GM18867 (cell line): Measurements from ENCODE around the gene VEPH1.
A peak's percentile ranks its signal among the peaks of the same experiment; 100 is the strongest.

Experiments used
- ATAC-seq: cut with Tn5 transposase; IDR thresholded peaks from one replicate; pipeline ENCODE4 v1.9.1; 2021; ENCODE audit warnings: mild to moderate bottlenecking, moderate library complexity; ENCODE audit not compliant: unreplicated experiment

VEPH1 gene

DNA sequence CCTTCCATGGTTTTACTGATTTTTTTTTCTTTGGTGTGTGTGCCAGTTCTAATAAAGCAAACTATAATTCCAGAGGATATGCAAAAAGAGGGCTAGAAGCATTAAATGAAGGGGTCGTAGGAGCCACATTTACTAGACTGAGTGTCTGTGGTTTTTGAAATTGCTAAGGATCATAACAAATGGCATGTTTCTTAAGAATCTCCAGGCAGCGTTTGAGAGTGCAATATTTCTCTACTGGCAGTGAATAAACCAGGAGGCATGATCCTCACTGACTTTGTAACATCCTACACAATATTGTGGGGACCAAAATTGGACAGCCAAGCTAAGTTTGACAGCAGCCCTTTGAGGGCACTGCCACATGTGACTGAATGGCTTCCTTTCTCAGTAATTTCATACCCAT lies 227.4 kb downstream of the VEPH1 start:
- ATAC-seq: no peak

DNA sequence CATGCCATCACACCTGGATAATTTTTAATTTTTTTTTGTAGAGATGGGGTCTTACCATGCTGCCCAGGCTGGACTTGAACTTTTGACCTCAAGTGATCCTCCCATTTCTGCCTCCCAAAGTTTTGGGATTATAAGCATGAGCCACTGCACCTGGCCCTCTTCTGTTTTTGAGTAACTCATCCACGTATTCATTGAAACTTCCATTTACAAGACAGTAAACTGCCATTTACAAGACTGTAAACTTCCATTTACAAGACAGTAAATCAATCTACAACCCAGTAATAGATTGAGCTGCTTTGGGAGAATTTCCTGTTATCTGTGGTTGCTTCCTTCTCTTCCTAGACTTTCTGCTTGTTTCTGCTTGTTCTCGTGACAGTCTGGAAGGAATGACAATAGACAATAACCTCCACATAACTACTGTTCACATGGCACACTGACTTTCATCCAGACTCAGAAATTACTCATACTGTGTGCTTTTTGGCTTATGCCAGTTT lies 228.5 kb downstream of the VEPH1 start:
- no peak for ATAC-seq

DNA sequence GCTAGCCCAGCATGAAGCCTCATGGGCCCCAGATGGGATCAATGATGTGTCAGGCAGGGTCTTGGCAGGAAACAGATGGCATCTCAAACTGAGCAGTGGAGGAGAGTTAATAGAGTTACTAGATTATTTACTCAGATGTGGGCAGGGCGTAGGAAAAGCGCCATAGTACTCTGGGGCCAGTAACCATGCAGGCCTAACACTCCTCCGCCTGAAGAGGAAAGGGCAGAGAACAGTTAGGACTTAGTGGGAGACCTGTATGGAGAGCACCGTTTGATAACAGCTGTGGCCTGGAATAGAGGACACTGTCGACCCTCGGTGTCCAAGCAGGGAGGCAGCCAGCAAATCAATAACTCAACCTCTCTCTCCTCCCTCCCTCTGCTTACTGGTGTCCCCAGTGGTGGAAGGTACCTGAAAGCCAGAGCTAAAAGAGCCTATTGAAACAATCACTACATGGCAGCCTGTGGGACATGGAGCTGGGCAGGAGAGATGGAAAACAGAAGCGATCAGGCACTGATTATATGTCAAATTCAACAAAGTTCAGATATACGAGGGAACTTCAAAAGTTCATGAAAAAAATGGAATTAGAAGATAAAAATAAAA lies 231.8 kb downstream of the VEPH1 start:
- ATAC-seq: no peak

DNA sequence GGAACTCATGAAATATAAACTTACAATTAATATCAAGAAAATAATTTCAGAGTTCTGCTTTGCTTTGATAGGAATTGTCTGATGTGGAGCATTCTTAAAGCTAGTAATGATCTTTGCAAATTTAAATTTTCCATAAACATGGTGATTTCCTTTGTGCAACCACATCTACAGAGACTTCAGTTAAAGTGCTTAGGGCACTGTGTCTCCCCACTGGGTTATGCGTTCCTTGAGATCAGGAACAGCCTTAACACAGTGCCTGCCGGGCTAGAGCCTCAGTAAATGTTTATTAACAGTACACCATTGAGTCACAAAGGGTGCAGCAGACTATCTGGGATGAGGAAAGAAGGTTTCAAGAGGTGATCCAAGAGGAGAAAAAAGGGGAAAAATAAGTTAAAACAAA lies 235.2 kb downstream of the VEPH1 start:
- ATAC-seq: no peak

DNA sequence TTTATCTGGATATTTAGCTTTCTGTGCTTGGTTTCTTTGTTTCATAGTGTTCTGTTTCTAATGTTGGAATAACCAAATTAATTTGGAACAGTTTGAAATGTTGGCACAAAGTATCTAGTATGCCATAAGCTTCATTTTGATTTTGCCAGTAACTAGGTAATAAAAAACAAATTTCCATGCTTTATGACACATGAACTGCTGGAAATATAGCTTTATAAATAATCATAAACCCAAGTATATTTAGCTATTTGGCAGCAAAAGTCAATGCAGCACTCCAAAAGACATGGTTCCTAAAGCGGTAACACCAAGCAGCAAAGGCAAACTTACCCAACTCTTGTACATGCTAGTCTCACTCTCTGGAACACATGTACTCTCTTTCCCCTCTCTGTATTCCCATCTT lies 237.3 kb downstream of the VEPH1 start:
- no peak for ATAC-seq

DNA sequence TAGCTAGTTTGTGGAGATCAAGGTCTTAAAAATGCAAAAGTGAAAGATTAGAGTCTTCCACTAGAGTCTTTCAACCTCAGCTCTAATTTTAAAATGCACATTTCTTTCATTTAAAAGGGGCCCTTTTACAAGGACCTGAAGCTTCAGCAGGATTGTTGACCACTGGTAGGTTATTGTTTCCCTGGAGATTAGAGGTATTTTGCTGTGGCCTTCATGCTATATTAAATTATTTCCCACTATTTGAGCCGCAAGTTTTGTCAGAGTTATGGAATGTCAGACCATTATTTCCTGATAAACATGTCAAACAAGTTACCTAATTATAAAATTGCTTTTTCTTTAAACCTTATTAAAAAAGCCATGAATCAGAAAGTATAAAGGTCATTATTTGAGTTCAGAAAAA lies 240.2 kb downstream of the VEPH1 start:
- no peak for ATAC-seq

DNA sequence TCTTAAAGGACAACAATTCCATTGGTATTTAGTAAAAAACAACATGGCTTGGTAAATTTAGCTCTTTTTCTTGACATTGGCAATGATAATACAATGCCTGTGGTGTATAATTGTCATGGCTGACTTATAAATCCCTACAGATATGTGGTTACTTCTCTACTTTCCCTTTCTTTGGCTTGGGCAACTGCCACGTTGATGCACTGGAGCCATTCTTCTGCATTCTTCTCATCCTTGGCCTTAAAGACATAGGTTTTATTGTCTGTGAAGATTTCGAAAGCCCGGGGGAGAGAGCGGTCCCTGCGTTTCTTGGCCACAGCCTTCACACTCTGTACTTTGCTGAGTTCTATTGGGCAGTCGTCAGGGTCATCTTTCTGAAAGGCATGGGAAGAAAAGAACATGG lies 242.2 kb downstream of the VEPH1 start:
- ATAC-seq: no peak

DNA sequence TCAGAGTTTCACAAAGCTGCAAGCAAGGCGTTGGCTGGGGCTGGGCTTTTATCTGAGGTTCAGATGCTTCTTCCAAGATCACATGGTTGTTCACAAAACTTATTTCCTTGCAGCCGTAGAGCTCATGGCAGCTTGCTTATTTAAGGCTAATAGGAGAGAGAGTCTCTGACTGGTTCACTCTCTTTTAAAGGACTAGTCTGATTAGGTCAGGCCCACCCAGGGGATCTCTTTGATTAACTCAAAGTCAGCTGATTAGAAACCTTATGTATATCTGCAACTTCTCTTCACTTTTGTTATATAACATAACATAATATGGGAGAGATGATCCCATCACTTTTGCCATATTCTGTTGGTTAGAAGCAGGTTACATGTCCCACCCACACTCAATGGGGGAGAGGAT lies 243.4 kb downstream of the VEPH1 start:
- ATAC-seq: no peak

DNA sequence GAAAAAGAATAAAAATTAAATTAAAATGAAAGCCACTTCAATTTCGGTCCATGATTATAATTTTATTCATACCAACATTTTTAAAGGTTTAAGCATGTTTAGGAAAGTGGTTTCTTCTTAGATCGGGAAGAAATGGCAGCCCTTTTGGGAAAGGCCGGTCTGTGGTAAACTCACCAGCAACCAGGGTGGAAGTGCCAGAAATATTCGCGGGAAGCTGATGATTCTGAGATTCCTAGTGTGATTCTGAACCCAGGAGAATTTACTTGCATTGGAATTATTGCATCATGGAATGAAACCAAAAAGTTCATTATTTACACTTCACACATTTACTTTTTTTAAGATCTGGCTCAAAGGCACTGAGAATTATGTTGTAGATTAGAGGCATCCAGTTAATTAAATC lies 246.1 kb downstream of the VEPH1 start:
- no peak for ATAC-seq

DNA sequence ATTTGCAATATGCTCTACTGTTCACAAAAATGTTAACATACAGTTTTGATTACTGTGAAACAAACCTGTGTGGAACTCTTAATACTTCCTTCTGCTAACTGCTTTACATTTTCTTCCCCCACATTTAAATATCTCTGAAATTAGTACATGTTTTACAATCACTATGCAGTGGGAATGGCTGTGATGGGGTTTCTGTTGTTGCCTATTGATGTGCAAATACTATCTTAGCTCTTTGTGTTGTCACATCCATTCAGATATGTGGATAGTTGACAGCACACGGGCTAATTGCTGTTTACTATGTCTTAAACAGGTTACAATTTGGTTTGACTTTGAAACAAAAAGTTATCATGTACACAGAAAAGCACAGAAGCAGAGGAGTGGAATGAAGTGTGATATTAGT lies 247.4 kb downstream of the VEPH1 start:
- ATAC-seq: no peak

DNA sequence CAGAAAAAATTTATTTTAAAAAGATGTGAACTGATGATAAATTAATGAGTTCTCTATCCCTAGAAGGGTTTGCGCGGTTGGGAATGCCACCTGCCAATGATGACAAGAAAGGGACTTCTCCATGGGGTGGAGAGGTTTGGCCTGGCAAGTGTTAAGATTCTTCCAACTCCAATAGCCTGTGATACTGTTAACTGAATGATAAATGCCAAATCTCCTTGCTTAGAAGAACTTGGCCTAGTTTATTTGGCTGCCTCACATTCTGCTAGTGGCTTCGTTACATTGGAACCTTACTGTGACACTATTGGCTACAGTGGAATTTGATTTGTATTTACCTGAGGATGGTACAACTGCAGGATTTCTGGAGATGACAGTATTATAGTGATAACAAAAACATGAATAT lies 251.5 kb downstream of the VEPH1 start:
- ATAC-seq: no peak

DNA sequence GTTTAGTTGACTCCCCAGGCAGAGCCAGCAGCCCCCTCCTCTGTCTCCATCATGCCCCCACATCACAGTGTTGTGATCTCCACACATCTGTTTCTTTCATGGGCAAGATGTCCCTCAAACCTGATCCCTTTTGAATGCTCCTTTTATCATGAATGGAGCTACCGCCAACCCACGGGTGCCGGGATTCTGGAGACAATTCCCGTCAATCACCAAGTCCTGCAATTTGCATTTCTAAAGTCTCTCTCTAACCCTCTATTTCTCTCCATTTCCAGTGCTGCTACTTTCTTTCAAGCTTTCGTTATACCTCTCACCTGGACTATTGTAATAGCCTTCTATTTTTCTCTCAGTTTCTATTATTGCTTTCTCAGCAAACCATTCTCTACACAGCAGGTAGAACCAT lies 253.6 kb downstream of the VEPH1 start:
- ATAC-seq: no peak

DNA sequence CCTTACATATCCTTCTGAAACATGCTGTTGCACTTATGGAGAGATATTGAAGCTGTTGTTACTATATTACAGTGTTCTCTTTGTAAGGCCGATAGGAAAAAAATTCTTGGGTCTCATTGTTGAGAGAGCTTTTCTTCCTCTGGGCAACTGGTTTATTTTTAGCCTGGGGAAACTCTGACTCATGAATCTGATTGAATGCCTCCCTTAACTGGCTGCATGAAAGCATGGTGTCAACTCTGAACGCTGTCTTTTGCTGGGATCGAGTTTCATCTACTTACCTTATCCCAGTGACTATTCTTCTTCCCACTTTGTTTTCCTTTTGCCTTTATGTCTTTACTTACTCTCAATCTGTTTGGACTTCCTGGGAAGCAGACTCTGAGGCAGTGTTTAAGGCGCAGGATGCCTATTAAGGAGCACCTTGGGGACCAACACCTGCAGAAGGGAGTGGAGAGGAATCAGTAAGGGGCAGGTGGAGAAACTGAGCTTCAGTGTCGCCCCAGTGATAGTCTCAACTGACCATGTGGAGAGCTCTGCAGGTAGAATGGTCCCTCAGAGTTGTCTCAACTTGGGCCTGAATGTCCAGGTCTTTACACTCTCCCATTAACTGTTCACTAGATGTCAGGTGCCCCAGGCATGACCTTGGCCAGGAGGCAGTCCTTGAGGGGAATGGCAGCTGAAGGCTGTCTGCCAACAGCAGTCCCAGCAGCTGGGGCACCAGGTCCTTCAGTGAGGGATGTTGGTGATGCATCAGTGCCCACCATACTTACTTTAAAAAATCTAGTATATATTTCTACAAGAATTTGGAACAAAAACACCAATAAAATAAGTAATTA lies 254.4 kb downstream of the VEPH1 start:
- ATAC-seq: no peak

DNA sequence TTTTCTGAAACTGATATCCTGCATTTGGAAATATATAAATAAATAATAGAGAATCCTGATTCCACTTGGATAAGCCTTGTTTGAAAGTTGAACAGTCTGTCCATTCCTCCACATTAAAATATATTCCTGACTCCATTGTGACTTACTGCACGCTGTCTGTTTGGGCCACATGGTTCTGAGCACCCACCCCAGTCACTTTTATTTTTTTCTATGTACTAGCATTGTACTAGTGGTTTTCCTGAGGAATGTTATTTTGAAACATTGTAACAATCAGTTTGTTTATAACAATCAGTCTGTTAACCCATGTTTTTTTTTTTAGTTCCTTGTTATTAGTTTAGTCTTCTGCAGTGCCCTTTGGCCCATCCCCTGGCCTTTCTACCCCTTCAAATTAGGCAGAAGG lies 255.8 kb downstream of the VEPH1 start:
- ATAC-seq: no peak

DNA sequence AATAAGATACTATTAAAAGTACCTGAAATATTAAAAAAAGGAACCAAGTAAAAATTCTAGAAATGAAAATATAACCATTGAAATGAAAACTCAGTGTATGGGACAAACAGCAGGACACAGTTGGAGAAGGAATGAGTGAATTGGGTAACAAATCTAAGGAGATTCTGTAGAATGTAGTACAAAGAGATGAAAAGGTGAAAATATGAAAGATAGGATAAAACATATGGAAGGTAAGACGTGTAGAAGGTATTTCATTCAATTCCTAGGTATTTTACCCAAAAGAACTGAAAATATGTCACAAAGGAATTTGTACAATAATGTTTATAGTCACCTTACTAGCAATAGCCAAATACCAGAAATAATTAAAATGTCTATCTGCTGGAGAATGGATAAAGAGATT lies 260.4 kb downstream of the VEPH1 start:
- no peak for ATAC-seq

DNA sequence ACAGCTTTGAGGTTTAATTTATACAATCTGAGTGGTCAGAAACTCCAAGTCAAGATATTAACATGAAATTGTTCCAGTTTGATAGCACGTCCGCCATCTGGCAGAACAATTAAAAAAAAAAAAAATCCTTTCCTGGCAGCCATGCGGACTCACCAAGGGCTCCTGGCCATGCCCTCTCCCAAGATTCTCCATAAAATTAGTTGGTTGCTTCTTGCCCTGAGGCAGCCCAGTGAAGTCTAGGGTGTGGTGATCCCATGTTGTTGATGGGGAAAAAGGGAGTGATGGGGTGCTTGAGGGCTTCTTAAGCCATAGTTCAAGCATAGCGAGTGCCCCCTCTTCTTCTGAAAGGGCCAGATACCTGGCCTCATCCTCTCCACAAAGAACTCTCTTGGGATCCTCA lies 261.6 kb downstream of the VEPH1 start:
- ATAC-seq: no peak

DNA sequence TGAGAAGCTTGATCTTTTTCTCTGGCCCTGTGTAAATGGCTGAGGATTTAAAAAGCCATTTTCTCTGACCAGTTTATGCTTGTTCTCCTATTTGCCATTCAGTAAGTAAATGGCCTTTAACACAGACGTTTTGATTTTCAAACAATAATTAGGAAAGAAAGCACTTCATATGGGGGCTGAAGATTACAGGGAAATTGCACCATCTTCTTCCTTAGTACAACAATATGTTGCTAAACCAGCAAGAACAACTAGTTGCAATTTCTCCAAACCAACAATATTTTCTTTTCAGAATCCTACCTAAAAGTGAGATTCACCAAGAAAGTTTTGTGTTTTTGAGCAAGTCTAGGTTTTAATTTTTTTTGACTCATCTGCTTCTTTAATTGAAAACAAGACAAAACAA lies 262.8 kb downstream of the VEPH1 start:
- ATAC-seq: no peak

DNA sequence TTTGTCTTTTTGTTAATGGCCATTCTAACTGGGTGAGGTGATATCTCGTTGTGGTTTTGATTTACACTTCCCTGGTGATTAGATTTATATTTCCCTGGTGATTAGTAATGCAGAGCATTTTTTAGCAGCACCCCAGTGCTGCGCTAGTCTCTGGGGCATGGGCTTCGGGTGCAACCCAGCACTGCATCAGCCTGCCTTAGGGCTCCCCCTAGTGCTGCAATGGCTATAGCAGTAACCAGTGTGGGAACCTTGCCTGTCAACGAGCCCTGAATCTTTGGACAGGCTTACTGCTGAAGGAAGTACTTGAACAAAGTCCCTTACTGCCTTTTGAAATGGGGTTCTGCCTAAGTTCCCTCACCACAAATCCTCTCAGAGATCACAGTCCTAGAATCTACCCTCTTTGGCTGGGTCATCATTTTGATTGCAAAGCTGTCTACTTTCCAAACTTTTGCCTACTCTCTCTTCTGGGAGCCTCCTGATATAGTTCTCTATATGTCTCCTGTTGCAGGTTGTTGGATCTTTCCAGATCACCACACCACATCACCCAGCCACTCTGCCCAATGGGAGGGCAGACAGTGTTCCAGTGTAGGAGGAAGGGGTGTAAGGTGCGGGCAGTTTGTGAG lies 264.0 kb downstream of the VEPH1 start:
- peak; percentile 100 for ATAC-seq

DNA sequence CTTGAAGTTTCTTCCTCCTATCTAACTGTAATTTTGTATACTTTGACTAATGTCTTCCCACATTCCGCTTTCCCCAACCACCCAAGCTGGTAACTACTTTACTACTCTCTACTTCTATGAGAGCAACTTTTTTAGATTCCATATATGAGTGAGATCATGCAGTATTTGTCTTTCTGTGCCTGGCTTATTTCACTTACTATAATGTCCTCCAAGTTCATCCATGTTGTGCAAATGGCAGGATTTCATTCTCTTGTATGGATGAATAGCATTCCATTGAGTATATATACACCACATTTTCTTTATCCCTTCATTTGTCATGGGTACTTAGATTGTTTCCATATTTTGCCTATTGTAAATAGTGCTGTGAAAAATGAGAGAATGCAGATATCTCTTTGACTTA lies 264.8 kb downstream of the VEPH1 start:
- ATAC-seq: no peak

DNA sequence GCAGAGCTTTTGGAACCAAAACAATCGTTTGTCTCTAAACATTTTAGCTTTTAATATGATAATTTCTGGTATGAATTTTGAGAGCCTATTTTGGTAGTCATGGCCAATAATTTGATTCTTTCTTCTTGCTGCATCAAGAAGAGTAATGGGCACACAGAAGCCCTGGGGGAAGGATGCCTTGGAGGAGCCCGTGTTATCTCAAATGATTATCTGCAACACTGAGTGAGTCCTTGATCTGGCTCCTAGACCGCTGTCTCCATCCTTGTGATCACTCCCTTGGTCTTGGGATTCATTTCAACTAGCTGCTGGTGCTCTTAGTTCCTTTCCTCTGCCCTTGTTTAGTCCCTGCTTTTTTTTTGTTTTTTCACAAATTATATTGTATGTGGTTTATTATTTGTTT lies 265.3 kb downstream of the VEPH1 start:
- no peak for ATAC-seq

DNA sequence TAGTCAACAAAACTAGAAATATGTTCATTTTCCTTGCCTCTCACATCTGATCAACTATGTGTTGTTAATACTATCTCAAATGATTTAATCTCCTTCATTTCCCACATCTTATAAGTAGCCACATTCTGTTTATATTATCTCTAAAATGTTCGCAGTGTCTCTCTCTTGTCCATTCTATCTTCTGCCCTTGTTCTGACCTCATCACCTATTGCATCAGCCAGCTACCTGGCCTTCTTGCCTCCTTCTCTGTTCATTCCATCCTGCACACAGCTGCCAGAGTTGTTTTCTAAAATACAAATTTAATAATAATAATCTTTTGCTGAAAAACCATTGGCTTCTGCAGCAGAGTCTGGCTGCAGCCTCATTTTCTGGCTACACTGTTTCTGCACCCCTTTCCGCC lies 267.9 kb downstream of the VEPH1 start:
- ATAC-seq: no peak

DNA sequence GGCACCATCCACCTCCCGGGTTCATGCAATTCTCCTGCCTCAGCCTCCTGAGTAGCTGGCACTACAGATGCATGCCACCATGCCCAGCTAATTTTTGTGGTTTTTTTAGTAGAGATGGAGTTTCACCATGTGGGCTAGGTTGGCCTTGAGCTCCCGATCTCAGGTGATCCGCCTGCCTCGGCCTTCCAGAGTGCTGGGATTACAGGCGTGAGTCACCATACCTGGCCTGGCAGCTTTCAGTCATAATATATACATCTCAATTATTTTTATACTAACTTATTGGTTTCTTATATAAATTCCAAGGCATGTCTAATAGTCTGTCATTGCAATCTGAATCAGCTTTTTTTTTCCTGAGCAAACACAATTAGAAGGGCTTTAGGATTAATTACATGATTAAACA lies 269.3 kb downstream of the VEPH1 start:
- ATAC-seq: no peak
